GM13976 (cell line): ENCODE results near the gene LPCAT3.

ENCODE experiments used
- DNase-seq: peaks from one replicate; pipeline ENCODE4 v3.0.0; 2012; ENCODE audit warnings: low spot score
- CTCF ChIP-seq: IDR thresholded peaks from 2 replicates; pipeline ENCODE4 v1.5.1; 2012; ENCODE audit warnings: borderline replicate concordance, mild to moderate bottlenecking; ENCODE audit not compliant: insufficient read depth; ENCODE audit errors: extremely low read depth, missing control alignments, control extremely low read depth
- in situ Hi-C: fragments of 300-500 bp; cut with MboI; formaldehyde crosslinking; loops from one replicate; pipeline ENCODE4 v1.12.0; 2022; ENCODE audit warnings: low sequenced_read_pairs, mixed read lengths, inconsistent platforms; ENCODE audit not compliant: unreplicated experiment

The LPCAT3 gene

GRCh38 chr12:7004287-7004803 lies 13.9 kb downstream of the LPCAT3 start:
- in situ Hi-C loops, result no loop called here
- no peak for TF ChIP-seq CTCF
- no peak for DNase-seq

- no peak for DNase-seq
- TF ChIP-seq CTCF, result no peak
- in situ Hi-C loops, result no loop called here
Observed at GRCh38 chr12:7001921-7002591, 16.2 kb downstream of the LPCAT3 start.

GRCh38 chr12:6998715-6999451 lies 19.4 kb downstream of the LPCAT3 start:
- in situ Hi-C loops, result no loop called here
- no peak for TF ChIP-seq CTCF
- no peak for DNase-seq

- in situ Hi-C loops, result no loop called here
- no peak for TF ChIP-seq CTCF
- no peak for DNase-seq
Observed at GRCh38 chr12:6996040-6996441, 22.2 kb downstream of the LPCAT3 start.

GRCh38 chr12:6987956-6988553 lies 30.2 kb downstream of the LPCAT3 start:
- in situ Hi-C loops, result no loop called here
- no peak for DNase-seq
- TF ChIP-seq CTCF, result no peak

- TF ChIP-seq CTCF, result no peak
- in situ Hi-C loops, result no loop called here
- no peak for DNase-seq
Observed at GRCh38 chr12:6982532-6982931, 35.7 kb downstream of the LPCAT3 start.
